Psoas muscle (tissue), 8 donors: ENCODE data around the gene ICE2. TPM values are rescaled to one million over a fixed set of nuclear protein-coding genes. Genes with fewer than 3 reads are reported as not detected.
A peak's percentile ranks its signal among the peaks of the same experiment; 100 is the strongest.

Experiments used
- ATAC-seq, 4 donors: fragments of 200-7000 bp; cut with Tn5 transposase; one replicate each; pipeline ENCODE4 v1.9.1; 2020; ENCODE audit warnings: moderate library complexity in 3 of 4, mild to moderate bottlenecking in 2 of 4
- DNase-seq, 2 donors: peaks; one replicate each; pipeline ENCODE4 v3.0.0-alpha.2; 2020
- H3K27ac ChIP-seq: fragments of 200-600 bp; one replicate; pipeline ENCODE4 v1.8.0; 2022
- H3K27me3 ChIP-seq, 3 donors: fragments of 200-600 bp in 1 of 3; one replicate each; pipeline versions ENCODE4 v1.6.1 to v1.8.0; 2013 to 2022; ENCODE audit warnings: low read length in 2 of 3, mild to moderate bottlenecking in 2 of 3, moderate library complexity in 1 of 3; ENCODE audit not compliant: insufficient read depth in 3 of 3
- H3K36me3 ChIP-seq, 2 donors: fragments of 200-600 bp in 1 of 2; one replicate each; pipeline versions ENCODE4 v1.6.1 to v1.8.0; 2013 to 2022; ENCODE audit warnings: low read depth in 1 of 2, mild to moderate bottlenecking in 1 of 2, moderate library complexity in 1 of 2; ENCODE audit not compliant: insufficient read depth in 1 of 2
- H3K4me1 ChIP-seq: fragments of 200-600 bp; one replicate; pipeline ENCODE4 v1.8.0; 2022
- H3K4me3 ChIP-seq: fragments of 200-600 bp; one replicate; pipeline ENCODE4 v1.8.0; 2022; ENCODE audit warnings: mild to moderate bottlenecking
- H3K9me3 ChIP-seq: fragments of 200-600 bp; one replicate; pipeline ENCODE4 v1.8.0; 2022
- WGBS, 3 donors: extraction: QIAGEN DNeasy Blood & Tissue Kit; methylation state at CpG; one replicate each; pipeline versions ENCODE4 v1.1.6 to v1.1.7; 2013; 5-methylcytosine and 5-hydroxymethylcytosine counted together
- intact Hi-C, 2 donors: fragments of 100-400 bp; cut with DNase I; formaldehyde crosslinking; loops; one replicate each; pipeline versions ENCODE4 v1.11.0 to v1.14.2; 2022
- polyA plus RNA-seq, 3 donors: library from polyadenylated mRNA; stranded (reverse); fragments of 200-250 nt; gene quantifications; one replicate each; pipeline ENCODE4 v1.2.3, GENCODE V29; 2013
- total RNA-seq, 4 donors: library from RNA; stranded (reverse); fragmentation: NEBNext Ultra II Directional in 2 of 4; extraction: Animal tissue kit (Norgen Biotek cat#: 25700) in 2 of 4; gene quantifications; one replicate each; pipeline versions ENCODE4 v1.2.1 to v1.2.4, GENCODE V29; 2021 to 2023
- TF ChIP-seq, protein P1 (sequence below): fragments of 200-600 bp; IDR thresholded peaks from one replicate; pipeline ENCODE4 v1.8.0; 2022; ENCODE audit warnings: antibody characterized with exemption
- donor health status: healthy with polysubstance abuse.
- donor health status: DM: no; HTN: no; CAD: no; lungs with moderate emphysema.
- donor health status: Bipolar disorder and iron deficiency.
- donor health status: healthy.
- donor health status: DM: yes; HTN: yes; CAD: no.
- donor health status: DM: no; HTN: no; CAD: no.
- donor health status: DM: no; HTN: no; CAD: no.
- donor health status: DM: yes; HTN: yes; CAD: no.

ICE2 gene
- total and polyA plus RNA-seq, 7 donors: 5.2 to 25.9 (median 20.0) TPM

DNA sequence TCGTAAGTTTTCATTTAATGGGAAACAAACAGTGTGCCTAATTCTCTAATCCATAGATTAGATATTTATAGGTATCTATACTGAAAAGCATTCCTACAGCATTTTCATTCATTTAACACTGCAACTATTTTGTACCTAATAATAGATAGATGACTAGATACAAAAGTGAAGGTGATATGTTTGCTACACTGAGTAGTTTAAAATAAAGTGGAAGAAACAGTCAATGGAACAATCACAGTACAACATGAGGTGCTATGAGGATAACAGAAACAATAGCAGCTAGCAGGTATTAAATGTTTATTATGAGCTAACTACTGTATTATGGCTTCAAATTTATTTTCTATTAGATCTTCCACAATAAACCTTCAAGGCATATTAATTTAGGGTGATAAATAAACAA is 50.0 kb downstream of the ICE2 start:
- TF ChIP-seq, protein P1, sequence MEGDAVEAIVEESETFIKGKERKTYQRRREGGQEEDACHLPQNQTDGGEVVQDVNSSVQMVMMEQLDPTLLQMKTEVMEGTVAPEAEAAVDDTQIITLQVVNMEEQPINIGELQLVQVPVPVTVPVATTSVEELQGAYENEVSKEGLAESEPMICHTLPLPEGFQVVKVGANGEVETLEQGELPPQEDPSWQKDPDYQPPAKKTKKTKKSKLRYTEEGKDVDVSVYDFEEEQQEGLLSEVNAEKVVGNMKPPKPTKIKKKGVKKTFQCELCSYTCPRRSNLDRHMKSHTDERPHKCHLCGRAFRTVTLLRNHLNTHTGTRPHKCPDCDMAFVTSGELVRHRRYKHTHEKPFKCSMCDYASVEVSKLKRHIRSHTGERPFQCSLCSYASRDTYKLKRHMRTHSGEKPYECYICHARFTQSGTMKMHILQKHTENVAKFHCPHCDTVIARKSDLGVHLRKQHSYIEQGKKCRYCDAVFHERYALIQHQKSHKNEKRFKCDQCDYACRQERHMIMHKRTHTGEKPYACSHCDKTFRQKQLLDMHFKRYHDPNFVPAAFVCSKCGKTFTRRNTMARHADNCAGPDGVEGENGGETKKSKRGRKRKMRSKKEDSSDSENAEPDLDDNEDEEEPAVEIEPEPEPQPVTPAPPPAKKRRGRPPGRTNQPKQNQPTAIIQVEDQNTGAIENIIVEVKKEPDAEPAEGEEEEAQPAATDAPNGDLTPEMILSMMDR: no peak
- peaks cover 9% of the 10 kb centered on the region for H3K4me1 ChIP-seq
- H3K36me3 ChIP-seq: peaks cover 0 to 46% of the 10 kb centered on the region in 2 donors
- no peaks in the 10 kb centered on the region for H3K27me3 ChIP-seq
- no peak for DNase-seq
- ATAC-seq: peak in 3 of 4 donors; percentile 51 to 76 (median 63)
- no peak overlapping the region for H3K27ac ChIP-seq
- whole genome bisulfite sequencing, 3 donors: 93 to 98% (median 96%) methylated on average over 1 of the region's 1 CpG
- H3K9me3 ChIP-seq: no peaks in the 10 kb centered on the region
- H3K4me3 ChIP-seq: no peak overlapping the region
- intact Hi-C loops: no loop called here

DNA sequence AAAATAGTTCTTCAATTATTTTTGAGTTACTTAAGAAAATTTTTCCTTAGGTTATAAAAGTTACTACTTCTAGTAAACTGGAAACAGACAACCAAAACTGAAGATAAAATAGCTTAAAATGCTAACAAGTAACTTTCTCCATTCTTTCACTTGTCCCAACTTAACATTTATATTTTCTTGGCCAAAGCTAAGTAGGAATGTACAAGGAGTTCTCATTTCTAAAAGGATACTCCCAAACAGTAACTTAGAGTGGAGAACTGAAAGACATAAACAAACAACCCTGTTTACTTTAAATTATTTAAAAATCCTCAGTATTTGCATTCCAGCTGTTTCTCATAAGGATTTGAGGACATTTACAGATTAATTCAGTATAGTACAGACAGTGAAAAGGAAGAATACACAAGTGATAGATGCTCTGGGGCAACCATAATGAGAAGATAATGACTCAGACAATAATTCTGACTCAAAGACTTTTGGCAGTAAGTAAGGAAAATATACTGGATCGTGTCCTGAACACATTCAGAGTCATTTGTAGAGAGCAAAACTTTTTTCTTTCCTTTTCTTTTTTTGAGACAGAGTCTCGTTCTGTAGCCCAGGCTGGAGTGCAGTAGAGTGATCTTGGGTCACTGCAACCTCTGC is 52.0 kb downstream of the ICE2 start:
- peaks cover 9% of the 10 kb centered on the region for H3K4me1 ChIP-seq
- H3K27ac ChIP-seq: peak overlapping the region; percentile 13
- H3K9me3 ChIP-seq: no peaks in the 10 kb centered on the region
- no peaks in the 10 kb centered on the region for H3K27me3 ChIP-seq
- intact Hi-C loops: no loop called here
- H3K36me3 ChIP-seq: peaks cover 0 to 56% of the 10 kb centered on the region in 2 donors
- peak; percentile 57 to 81 (median 74) for ATAC-seq
- WGBS, 3 donors: 42 to 49% (median 44%) methylated on average over 2 of the region's 2 CpGs
- no peak overlapping the region for H3K4me3 ChIP-seq
- TF ChIP-seq, protein P1: no peak
- no peak for DNase-seq

DNA sequence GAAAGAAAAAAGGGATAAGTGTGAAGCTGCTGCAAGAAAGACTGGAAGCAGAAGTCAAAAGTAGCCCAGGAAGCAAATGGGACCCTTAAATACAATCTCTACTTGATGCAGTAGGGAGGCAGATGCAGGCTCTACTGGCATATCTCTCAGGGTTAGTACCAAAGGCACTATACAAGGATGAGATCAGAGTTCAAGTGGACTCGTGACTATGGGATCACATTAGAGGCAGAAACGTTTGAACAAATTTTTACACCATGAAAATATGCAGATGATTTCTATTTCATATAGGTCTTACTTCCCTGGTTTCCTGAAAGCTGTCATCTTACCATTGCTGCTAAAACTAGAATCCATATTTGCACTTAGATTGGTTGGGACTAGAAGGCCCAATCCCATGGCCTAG is 53.5 kb downstream of the ICE2 start:
- TF ChIP-seq, protein P1: no peak
- DNase-seq (no peak), ATAC-seq (no peak)
- Histone ChIP-seq H3K27me3 (no peaks in the 10 kb centered on the region), H3K9me3 (no peaks in the 10 kb centered on the region), H3K4me3 (no peak overlapping the region), H3K4me1 (peaks cover 9% of the 10 kb centered on the region), H3K36me3 (peaks cover 0 to 45% of the 10 kb centered on the region in 2 donors), H3K27ac (no peak overlapping the region)
- intact Hi-C loops: no loop called here
- WGBS, 3 donors: 80 to 86% (median 81%) methylated on average over 2 of the region's 2 CpGs

DNA sequence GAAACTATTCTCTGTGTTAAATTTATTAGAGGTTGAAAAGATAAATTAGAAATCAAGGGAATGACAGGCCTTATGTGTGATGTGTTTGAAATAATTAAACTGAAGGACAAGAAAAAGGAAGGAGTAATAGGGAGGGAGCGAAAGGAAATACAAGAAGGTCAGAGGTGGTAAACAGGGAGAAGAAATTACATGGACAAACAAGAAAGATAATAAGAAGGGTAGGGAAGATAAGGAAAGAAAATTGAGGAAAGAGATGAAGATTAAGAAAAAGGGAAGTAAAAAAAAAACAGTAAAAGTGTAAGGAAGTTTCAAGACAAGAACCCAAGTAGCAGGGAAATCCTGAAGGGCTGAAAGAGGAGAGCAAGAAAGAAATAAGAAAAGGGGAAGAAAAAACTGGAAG is 54.9 kb downstream of the ICE2 start:
- ATAC-seq (no peak), DNase-seq (no peak)
- TF ChIP-seq, protein P1: no peak
- no peaks in the 10 kb centered on the region for H3K9me3 ChIP-seq
- H3K36me3 ChIP-seq: peaks cover 0 to 34% of the 10 kb centered on the region in 2 donors
- H3K4me1 ChIP-seq: peaks cover 5% of the 10 kb centered on the region
- intact Hi-C loops: no loop called here
- no peak overlapping the region for H3K4me3 ChIP-seq
- H3K27me3 ChIP-seq: no peaks in the 10 kb centered on the region
- WGBS, 3 donors: 91 to 100% (median 94%) methylated on average over 1 of the region's 1 CpG
- no peak overlapping the region for H3K27ac ChIP-seq

DNA sequence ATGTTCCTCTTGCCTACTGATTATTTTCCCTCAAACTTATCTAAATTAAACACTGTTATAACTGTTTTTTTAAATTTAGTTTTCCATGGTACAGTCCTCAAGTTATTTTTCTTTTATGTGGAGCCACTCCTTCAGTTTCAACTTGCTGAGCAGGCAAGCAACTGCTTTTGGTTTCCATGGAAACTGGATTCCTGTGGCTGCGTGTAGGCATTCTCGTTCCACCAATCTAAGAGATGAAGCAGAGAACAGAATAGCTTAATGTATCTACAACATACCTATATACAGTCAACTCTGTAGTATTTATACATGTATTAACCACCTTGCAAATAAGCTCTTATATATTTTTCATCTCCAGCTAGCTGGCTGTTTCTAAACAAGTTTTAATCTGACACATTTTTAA is 55.4 kb downstream of the ICE2 start:
- Histone ChIP-seq H3K36me3 (peaks cover 0 to 33% of the 10 kb centered on the region in 2 donors), H3K4me3 (no peak overlapping the region), H3K27ac (no peak overlapping the region), H3K4me1 (peaks cover under 1% of the 10 kb centered on the region), H3K27me3 (no peaks in the 10 kb centered on the region), H3K9me3 (no peaks in the 10 kb centered on the region)
- no peak for ATAC-seq
- no peak for DNase-seq
- WGBS, 3 donors: 46 to 51% (median 46%) methylated on average over 2 of the region's 2 CpGs
- TF ChIP-seq, protein P1: no peak
- intact Hi-C loops: no loop called here
